D721Med (cell line): ENCODE results near the gene TRMT61A.

ENCODE experiments used
- DNase-seq: peaks from one replicate; pipeline ENCODE4 v3.0.0; 2011; ENCODE audit warnings: low spot score; ENCODE audit not compliant: insufficient read length
- FAIRE-seq: peaks from 2 replicates; lab custom pipeline; 2011; peaks lifted over from hg19 to GRCh38; lab: Jason Lieb, UNC
- TF ChIP-seq, protein P1 (sequence below): IDR thresholded peaks from 2 replicates; pipeline ENCODE4 v1.5.1; 2012; ENCODE audit warnings: mild to moderate bottlenecking, control low read depth; ENCODE audit not compliant: insufficient read depth; ENCODE audit errors: missing control alignments

TRMT61A gene

DNA sequence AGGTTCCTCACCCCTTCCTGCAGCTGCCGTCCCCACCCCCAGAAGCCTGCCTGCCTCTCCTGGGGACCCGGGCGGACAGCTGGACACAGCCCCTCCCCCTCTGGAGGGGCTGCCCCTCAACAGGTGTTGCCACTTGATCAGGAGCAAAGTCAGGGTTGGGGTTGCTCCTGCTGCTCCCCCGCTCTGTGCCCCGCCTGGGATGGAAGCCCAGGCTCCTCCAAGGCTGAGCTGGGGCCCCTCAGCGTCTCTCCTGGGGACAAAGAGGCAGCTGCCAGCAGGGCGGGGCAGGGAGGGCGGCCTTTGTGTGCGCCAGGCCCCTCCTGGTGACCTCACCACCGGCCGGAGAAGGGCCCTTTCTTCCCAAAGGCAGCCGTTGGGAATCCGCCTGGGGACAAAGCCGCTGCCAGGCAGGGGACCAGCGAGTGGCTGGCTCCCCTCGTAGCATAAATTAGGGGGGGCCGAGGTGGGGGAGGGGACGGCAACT, 13.7 kb downstream of the TRMT61A start:
- TF ChIP-seq, protein P1, sequence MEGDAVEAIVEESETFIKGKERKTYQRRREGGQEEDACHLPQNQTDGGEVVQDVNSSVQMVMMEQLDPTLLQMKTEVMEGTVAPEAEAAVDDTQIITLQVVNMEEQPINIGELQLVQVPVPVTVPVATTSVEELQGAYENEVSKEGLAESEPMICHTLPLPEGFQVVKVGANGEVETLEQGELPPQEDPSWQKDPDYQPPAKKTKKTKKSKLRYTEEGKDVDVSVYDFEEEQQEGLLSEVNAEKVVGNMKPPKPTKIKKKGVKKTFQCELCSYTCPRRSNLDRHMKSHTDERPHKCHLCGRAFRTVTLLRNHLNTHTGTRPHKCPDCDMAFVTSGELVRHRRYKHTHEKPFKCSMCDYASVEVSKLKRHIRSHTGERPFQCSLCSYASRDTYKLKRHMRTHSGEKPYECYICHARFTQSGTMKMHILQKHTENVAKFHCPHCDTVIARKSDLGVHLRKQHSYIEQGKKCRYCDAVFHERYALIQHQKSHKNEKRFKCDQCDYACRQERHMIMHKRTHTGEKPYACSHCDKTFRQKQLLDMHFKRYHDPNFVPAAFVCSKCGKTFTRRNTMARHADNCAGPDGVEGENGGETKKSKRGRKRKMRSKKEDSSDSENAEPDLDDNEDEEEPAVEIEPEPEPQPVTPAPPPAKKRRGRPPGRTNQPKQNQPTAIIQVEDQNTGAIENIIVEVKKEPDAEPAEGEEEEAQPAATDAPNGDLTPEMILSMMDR, result no peak
- DNase-seq (no peak), FAIRE-seq (no peak)

DNA sequence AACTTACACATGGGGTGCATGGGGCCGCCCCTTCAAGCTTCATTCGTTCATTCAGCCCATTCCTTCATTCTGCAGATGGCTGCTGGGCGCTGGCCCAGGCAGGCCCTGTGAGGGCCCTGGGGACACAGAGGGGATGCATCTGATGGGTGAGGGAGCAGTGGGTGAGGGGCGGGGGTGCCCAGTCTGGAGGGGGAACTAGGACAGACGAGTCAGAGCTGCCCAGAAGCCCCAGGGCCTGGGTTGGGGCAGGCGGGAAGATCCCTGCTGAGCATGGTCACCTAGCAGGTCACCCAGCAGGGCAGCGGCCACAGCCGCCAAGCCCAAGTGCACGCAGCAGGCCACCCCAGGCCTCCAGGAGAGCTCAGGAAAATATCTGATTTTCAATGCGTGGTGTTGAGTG, 14.1 kb downstream of the TRMT61A start:
- DNase-seq (no peak), FAIRE-seq (no peak)
- TF ChIP-seq, protein P1, result no peak

DNA sequence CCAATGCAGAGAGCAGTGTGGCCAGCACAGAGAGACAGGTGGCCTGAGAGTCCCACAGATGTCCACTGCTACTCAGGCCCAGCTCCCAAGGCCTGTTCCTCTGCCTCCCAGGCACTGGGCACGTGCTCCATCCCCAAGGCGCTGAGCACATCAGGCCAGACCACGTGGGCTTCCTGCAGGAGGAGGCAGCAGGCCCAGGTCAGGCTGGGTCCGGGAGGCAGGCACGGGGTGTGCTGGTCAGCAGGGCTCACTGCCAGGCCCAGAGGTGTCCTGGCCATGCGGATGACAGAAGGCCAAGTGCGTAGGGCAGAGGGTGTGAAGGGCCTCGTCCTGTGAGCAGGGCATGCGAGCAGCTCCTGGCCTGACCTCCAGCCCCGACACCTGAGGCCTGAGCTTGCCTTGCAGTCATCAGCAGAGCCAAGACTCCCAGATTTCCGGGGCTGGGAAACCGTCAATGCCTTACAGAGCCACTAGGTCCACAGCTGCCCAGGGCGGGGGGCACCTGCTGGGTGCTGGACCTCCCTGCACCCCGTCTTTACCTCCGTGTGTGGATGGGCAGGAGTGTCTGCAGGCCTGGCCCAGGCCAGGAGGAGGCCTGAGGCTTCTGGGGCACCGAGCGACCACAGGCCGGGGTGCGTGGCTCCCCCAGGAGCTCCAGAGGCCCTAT, 14.9 kb downstream of the TRMT61A start:
- TF ChIP-seq, protein P1, result no peak
- FAIRE-seq (no peak), DNase-seq (no peak)

DNA sequence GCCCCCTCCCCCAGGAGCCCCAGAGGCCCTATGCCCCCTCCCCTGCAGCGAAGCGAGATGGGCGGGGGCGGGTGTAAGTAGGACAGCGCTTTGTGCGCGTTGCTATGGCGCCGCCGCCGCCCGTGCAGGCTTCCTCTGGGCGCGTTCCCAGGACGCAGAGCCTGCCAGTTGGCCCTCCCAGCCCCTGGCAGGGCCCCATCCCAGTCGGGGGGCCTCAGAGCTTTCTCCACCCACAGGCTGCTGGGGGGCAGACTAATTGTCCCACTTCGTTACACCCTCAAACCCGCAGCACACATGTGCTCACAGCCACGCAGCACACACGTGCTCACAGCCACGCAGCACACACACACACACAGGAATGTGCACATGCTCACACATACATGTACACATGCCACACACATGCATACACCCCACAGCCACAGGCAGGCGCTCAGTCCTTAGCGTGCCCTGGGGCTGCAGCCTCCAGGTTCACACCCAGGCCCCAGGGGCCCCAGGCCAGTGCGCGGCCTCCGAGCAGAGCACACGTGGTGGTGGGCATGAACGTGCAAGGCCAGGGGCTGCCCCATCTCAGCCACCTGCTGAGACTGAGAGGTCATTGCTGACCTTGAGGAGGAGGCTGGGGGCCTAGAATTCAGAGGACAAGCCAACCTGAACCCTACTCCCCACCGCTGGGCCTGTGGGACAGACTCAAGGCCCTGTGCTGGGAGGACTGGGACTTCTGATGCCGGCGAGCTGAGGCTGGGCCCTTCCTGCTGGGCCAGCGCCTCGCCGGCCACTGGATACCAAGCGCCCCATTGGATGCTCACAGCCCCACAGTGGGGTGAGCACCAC, 15.6 kb downstream of the TRMT61A start:
- no peak for FAIRE-seq
- TF ChIP-seq, protein P1, result no peak
- DNase-seq, result no peak

DNA sequence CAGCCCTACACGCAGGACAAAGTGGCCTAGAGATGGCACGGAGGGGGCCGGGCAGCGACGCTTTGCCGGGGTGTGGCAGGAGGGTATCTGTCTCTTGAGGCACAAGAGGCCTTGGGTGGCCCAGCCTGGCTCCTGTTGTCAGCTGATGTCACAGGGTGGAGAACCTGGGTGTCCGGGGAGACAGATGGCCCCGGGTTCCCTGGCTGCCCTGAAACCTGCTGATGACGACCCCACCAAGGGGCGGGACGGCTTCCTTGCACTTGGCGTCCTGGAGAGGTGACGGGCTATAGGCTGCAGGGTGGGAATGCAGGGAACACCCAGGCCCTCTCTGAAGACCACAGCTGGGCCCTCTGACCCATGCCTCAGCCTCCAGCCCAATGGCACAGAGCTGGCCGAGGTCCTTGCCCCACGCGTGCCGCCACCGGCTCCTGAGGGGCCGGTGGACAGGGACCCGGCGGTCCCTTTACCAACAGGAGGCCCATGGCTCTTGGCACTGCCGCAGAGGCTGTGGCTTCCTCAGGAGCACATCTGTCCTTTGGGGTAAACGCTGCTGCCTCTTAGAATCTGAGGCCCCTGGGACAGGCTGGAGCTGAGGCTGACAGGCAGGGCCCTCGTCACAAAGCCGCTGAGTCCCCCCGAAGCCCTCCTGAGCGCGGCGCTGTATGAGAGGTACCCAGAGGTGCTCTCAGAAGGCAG, 16.4 kb downstream of the TRMT61A start:
- FAIRE-seq (no peak), DNase-seq (no peak)
- TF ChIP-seq, protein P1, result no peak

DNA sequence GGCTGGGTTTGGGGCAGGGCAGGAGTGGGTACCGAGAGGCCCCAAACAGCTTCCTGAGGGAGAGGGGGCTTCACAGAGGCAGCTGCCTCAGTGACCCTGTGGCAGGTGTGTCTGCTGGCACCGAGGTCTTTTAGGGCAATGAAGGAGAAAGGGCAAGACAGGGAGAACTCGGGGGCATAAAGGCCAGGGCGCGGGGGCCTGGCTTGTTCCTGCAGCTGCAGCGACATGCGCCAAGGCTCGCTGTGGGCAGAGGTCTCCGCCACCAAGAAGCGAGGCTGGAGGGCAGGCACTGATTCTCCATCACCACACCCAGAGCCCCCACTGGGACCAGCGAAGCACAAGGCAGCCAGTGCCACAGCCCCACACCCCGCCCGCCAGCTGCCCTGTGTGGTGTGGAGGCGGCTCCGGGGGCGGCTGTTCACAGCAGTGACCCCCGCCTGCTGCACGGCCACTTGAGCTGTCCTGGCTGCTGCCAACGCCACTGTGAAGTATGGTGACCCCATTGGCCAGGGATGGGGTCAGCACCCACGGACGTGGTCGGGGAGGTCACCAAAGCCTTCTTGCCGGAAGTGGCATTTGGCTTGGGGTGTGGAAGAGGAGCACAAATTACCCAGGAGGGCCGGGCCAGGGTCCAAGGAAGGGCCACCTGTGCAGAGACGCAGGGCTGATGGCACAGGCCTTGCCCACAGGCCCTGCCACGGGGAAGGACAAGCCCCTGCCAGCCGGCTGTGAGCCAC, 17.1 kb downstream of the TRMT61A start:
- FAIRE-seq, result no peak
- TF ChIP-seq, protein P1, result no peak
- DNase-seq, result no peak
